Measurements from ENCODE around the gene CLDN19.
A peak's percentile ranks its signal among the peaks of the same experiment; 100 is the strongest.
"Not testable (repeated sequence)": the region's sequence is repeated elsewhere in the genome, so short reads cannot be mapped to it uniquely, and the experiment has no call there.

The CLDN19 gene

DNA sequence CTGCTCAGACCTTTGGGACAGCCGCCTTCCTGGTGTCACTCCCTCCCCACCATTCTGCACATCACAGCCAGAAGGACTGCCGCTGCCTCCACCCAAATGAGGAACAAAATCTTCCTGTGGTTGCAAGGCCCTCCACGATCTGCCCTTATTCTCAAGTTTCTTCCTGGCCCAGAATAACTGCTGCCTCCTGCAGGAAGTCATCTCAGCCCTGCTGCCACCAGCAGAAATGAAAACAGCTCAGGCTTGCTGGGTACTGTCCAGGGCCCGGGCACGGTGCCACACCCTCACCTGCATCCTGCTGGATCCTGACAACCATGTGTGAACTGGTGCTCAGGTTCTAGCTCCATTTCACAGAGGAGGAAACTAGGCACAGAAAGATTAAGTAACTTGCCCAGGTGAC lies 2.8 kb downstream of the CLDN19 start:
- peak in 1 of 6 experiments; percentile 10 for DNase-seq

- DNase-seq, result no peak
These were observed 3.4 kb downstream of the CLDN19 start for GRCh38 chr1:42736571-42737200.

- DNase-seq, result no peak
These were observed 3.9 kb downstream of the CLDN19 start for GRCh38 chr1:42736152-42736551.

GRCh38 chr1:42735477-42736105 lies 4.4 kb downstream of the CLDN19 start:
- DNase-seq, result no peak

- DNase-seq, result no peak
These were observed 5.0 kb downstream of the CLDN19 start for GRCh38 chr1:42735056-42735455.

DNA sequence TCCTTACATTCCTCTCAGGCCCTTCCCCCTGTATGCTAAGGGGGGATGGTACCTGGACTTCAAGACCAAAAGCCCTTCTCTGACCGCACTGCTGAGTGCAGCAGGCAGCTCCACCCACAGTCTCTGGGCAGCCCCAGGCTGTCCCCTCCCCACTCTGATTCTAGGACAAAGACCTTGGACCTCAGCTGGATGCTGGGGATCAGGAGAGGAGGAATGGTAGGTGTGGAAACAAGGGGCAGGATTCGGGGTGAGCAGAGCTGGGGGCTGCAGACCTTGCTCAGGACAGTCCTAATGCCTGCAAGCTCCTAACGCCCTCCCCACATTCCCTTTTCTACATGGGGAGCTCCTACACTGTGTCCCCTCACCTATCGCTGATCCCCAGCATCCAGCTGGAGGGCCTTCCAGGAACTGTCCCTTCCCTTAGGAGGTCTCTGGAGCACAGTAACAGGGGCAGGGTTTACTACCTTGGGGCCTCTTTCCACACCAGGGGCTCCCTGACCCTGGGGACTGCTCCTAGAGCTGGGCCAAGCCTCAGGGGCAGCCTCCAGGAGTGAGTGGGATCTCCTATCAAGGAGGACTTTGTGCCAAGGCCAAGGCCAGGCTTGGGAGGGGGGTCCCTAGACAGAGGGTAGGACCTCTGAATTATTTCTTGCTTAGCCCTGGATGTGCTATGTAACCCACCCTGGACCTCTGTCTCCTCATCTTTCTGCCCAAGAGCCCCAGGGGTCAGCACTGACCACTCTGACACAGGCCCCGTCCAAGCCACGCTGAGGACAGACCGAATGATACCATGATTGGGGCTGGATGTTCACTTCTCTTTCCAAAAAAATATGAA lies 5.6 kb downstream of the CLDN19 start:
- no peak for DNase-seq

DNA sequence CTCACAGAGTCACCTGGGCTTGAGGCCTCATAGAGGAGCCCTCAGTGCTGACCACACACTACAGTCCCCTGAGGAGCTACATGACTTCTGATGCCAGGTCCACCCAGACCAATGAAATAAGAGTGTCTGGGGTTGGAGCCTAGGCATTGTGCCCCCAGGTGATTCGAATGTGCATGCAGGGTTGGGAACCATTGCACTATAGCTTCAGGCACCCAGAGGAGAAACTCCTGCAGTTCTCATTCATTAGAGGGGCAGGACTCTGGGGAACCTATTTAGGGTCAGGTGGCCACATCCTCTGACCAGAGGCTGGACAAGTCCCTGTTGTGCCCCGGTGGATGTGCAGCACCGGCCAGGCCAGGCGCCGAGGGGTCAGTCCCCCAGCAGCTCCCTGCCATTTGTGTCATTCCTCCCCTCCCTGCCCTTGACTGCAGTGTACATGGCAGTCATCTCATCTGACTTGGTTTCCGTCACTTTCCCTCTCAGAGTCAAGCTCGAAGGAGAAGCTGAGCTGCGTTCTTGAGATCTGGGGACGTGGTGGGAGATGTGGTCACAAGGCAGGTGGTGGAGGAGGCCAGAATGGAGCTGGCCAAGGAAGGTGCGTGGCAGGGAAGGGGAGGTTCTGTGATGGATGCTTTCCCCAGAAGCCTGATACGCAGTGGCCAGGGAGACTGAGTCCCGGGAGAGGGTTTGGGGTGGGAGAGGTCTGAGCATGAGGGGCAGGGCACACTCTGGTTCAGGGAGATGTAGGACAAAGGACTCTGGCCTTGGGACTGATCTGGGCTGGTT lies 6.4 kb downstream of the CLDN19 start:
- DNase-seq, result no peak

GRCh38 chr1:42732126-42732680 lies 7.8 kb downstream of the CLDN19 start:
- DNase-seq, result no peak

DNA sequence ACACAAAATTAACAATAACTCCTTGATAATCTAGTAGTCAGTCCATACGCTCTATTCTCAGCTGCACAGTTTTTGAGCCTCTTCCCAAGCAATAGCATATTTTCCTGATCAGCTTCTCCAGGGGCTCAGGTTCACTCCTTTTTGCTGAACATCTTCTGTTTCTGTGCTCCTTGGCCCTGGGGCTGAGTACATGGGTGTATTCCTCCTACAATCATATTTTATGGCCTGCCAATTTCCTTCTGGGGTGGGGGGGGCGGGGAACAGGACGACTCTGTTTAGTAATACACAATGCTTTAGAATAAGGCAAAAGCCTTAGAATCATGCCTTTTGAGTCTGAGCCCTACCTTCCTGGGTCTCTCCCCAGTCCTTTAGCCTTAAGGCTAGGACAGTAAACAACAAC lies 8.5 kb downstream of the CLDN19 start:
- no peak for DNase-seq

DNA sequence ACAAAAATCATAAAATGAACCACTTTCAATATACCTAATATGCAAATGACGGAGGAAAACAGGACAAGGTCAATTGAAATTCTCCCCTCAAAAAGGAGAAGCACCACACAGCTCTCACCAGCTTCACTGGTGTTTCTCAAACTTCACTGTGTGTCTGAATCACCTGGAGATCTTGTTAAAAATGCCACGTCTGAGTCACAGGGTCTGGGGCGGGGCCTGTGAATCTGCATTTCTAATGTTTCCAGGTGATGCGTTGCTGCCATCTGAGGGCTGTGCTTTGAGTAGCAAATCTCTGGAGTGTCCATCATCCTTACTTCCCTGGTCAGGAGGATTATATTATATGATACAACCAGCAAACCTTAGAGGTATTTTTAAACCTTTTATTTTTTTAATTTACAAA lies 9.0 kb downstream of the CLDN19 start:
- DNase-seq, result no peak

- no peak for DNase-seq
These were observed 10.0 kb downstream of the CLDN19 start for GRCh38 chr1:42730002-42730401.

GRCh38 chr1:42725820-42726219 lies 14.2 kb downstream of the CLDN19 start:
- not testable (repeated sequence) for DNase-seq

GRCh38 chr1:42723511-42723910 lies 16.5 kb downstream of the CLDN19 start:
- DNase-seq, result no peak

DNA sequence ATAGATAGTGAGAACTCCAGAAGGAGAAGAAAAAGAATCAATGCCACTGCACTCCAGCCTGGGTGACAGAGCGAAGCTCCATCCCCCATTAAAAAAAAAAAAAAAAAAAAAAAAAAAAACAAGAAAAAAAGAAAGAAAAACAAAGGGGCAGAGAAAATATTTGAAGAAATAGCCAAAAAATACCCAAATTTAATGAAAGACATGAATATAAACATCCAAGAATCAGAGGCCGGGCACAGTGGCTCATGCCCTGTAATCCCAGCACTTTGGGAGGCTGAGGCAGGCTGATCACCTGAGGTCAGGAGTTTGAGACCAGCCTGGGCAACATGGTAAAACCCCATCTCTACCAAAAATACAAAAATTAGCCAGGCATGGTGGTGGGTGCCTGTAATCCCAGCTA lies 17.6 kb downstream of the CLDN19 start:
- DNase-seq, result not testable (repeated sequence)

- no peak for DNase-seq
These were observed 18.1 kb downstream of the CLDN19 start for GRCh38 chr1:42721926-42722325.

GRCh38 chr1:42720868-42721267 lies 19.2 kb downstream of the CLDN19 start:
- no peak for DNase-seq

DNA sequence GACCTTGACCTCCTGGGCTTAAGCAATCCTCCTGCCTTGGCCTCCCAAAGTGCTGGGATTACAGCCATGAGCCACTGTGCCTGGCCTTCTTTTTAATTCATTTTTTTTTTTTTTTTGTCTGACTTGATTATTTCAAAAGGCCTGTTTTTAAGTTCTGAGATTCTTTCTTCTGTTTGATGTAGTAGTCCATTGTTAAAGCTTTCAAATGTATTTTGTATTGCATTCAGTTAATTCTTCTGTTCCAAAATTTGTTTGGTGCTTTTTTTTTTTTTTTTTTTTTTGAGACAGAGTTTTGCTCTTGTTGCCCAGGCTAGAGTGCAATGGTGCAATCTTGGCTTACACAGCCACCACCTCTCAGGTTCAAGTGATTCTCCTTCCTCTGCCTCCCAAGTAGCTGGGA lies 25.6 kb downstream of the CLDN19 start:
- DNase-seq, result not testable (repeated sequence)

DNA sequence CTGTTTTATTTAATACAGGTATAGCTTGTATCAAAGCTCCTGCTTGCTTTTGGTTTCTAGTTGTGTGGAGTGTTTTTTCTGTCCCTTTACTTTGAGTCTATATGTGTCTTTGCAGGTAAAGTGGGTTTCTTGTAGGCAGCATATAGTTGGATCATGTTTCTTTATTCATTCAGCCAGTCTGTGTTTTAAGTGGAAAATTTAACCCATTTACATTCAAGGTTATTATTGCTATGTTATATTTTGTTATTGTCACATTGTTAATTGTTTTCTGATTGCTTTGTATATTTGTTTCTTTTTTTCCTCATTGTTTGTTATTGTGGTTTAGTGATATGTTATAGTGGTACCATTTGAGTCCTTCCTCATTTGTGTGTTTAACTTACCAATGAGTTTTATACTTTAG lies 26.7 kb downstream of the CLDN19 start:
- no peak for DNase-seq

DNA sequence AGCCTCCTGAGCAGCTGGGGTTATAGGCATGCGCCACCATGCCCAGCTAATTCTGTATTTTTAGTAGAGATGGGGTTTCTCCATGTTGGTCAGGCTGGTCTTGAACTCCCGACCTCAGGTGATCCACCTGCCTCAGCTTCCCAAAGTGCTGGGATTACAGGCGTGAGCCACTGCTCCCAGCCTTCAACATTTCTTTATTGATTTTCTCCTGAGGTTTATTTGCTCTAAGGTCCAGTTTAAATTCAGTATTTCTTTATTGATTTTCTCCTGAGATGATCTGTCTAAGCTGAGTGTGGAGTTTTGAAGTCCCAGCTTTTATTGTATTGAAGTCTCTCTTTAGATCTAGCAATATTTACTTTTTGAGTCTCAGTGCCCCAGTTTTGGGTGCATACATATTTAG lies 27.2 kb downstream of the CLDN19 start:
- DNase-seq, result not testable (repeated sequence)

DNA sequence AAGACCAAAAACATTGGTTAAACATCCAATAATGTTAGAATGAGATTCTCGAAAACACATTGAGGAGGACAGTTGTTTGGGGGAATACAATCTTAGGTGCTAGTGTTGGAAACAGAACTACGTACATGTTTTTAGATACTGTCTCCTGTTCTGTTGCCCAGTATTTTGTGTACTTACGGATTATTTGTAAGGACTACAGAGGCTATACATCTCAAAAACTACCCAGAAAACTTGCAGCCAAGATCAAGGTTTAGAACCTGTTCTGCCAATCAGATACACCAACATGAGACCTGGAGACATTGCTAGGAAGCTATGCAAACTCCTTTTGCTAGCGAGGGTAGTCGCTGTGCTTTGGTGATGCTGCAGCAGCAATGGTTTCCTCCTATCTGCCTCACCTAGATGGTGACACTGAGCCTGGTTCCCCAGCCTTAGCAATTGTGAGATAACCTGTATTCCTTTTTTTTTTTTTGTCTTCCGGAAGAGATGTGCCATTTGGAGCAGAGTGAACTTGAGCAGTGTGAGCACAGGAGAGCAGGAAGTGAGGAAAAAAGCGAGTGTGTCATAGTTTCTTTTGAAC lies 36.1 kb downstream of the CLDN19 start:
- no peak for DNase-seq

GRCh38 chr1:42700006-42700405 lies 40.0 kb downstream of the CLDN19 start:
- DNase-seq, result no peak

DNA sequence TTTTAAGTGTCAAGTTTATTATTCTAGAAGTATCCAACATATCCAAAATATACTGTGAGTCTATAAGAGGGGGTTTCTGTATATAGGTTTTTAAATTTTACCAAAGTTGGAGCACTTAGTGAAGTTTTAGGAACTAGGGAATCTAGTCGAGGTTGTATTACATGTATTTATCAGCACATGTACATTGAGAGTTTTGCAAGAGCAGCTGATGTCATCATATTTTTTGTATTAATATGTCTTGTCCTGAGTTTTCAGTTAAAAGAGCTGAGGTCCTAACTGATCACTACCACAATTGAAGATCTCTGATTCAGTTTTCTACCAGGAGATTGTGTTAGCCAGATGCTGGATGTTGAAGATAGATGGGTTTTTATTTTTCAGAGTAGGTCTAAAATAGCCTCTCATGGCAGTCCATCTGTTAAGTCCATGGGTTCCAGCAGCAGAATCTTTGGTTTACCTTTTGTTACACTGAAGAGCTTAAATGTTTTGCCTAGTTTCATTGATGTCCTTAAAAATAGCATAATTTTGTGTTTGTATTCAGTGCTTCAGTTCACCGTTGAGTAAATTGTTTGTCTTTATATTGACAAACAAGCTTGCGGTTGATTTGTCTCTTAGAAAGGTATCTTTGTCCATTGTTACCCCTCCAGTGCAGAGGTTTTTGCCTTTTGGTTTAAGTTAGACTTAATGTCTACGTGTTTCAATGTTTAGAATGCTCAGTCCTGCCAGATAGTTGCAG lies 41.8 kb downstream of the CLDN19 start:
- no peak for DNase-seq
